GM12878 (cell line): ENCODE measurements around the gene TOLLIP. TPM values are rescaled to one million over a fixed set of nuclear protein-coding genes. Genes with fewer than 3 reads are reported as not detected.

Experiments
- ATAC-seq: fragments of 200-7000 bp; cut with Tn5 transposase; 3 replicates; pipeline ENCODE4 v1.9.1; 2020; ENCODE audit warnings: mild to moderate bottlenecking, moderate library complexity
- BruUV-seq: library from RNA; stranded (reverse); fragments of 400-500 nt; replicated peaks from 2 replicates; lab custom pipeline; 2021; lab: Mats Ljungman, UMichigan
- CTCF ChIA-PET: fragments of 300-600 bp; sonication (Branson Sonifier 250); formaldehyde crosslinking; extraction: SDS; loops from one replicate; lab custom pipeline; 2021; ENCODE audit warnings: inconsistent platforms; lab: Yijun Ruan, JAX
- POLR2A ChIA-PET: fragments of 350-600 bp; formaldehyde crosslinking; extraction: SDS; loops from one replicate; lab custom pipeline; 2021; ENCODE audit warnings: inconsistent platforms; lab: Charles Lee
- RAD21 ChIA-PET: fragments of 300-600 bp; sonication (Branson Sonifier 250); formaldehyde crosslinking; loops from one replicate; lab custom pipeline; 2023; ENCODE audit warnings: antibody characterized with exemption; ENCODE audit not compliant: unreplicated experiment; lab: Charles Lee
- SMC1A ChIA-PET: fragments of 300-600 bp; sonication (Branson Sonifier 250); formaldehyde crosslinking; loops from one replicate; lab custom pipeline; 2023; ENCODE audit not compliant: unreplicated experiment, uncharacterized antibody; lab: Charles Lee
- DNase-seq: peaks from one replicate; pipeline ENCODE4 v3.0.0-alpha.2; 2011; ENCODE audit warnings: low read depth, low spot score
- FAIRE-seq: peaks from 3 replicates; lab custom pipeline; 2011; peaks lifted over from hg19 to GRCh38; lab: Jason Lieb, UNC
- H2AFZ ChIP-seq: 2 replicates; pipeline ENCODE4 v1.6.0; 2011; ENCODE audit warnings: low read depth, low read length, control low read depth; ENCODE audit not compliant: control insufficient read depth
- H3K27ac ChIP-seq: 2 replicates; pipeline ENCODE4 v1.5.1; 2011; ENCODE audit warnings: control low read depth; ENCODE audit not compliant: control insufficient read depth, insufficient read depth
- H3K27me3 ChIP-seq, 2 experiments: replicated peaks in 1 of 2; 2 replicates each; pipeline versions ENCODE4 v1.6.0 to v1.6.1; 2011; ENCODE audit warnings: low read length in 1 of 2; ENCODE audit not compliant: control insufficient read depth in 2 of 2, insufficient read depth in 2 of 2
- H3K36me3 ChIP-seq, 2 experiments: 2 replicates each; pipeline ENCODE4 v1.5.1; 2011; ENCODE audit warnings: low read length in 1 of 2; ENCODE audit not compliant: control insufficient read depth in 2 of 2, insufficient read depth in 2 of 2
- H3K4me1 ChIP-seq: 2 replicates; pipeline ENCODE4 v1.6.1; 2011; ENCODE audit warnings: mild to moderate bottlenecking, low read length, moderate library complexity, mixed read lengths; ENCODE audit not compliant: control insufficient read depth, insufficient read depth
- H3K4me2 ChIP-seq: 2 replicates; pipeline ENCODE4 v1.6.0; 2011; ENCODE audit warnings: control low read depth; ENCODE audit not compliant: control insufficient read depth, insufficient read depth
- H3K4me3 ChIP-seq: fragments of 200-600 bp; sonication (generic); 2 replicates; pipeline ENCODE4 v1.5.1; 2016
- H3K79me2 ChIP-seq: 2 replicates; pipeline ENCODE4 v1.6.0; 2011; ENCODE audit warnings: low read length; ENCODE audit not compliant: control insufficient read depth, insufficient read depth
- H3K9ac ChIP-seq: 2 replicates; pipeline ENCODE4 v1.8.0; 2011; ENCODE audit warnings: low read length, control low read depth, mixed read lengths; ENCODE audit not compliant: control insufficient read depth, insufficient read depth
- H3K9me3 ChIP-seq: replicated peaks from 3 replicates; pipeline ENCODE4 v1.5.1; 2011; ENCODE audit warnings: mild to moderate bottlenecking, low read length; ENCODE audit not compliant: control insufficient read depth, insufficient read depth
- H4K20me1 ChIP-seq: 2 replicates; pipeline ENCODE4 v1.6.0; 2011; ENCODE audit not compliant: control insufficient read depth, insufficient read depth
- EED ChIP-seq: sonication (generic); IDR thresholded peaks from 2 replicates; pipeline ENCODE4 v1.6.1; 2016; ENCODE audit warnings: antibody characterized with exemption, low read depth
- ESRRA ChIP-seq: IDR thresholded peaks from 2 replicates; pipeline ENCODE4 v1.6.1; 2012; ENCODE audit warnings: mild to moderate bottlenecking, low read length, improper control_type of control experiment
- ETV6 ChIP-seq, 2 experiments: fragments of 450-650 bp in 1 of 2; IDR thresholded peaks in 1 of 2; conservative IDR thresholded peaks in 1 of 2; 2 replicates each; pipeline ENCODE4 v1.6.1; 2014; ENCODE audit warnings: antibody characterized with exemption in 1 of 2, borderline replicate concordance in 1 of 2, low read depth in 1 of 2, mild to moderate bottlenecking in 1 of 2, moderate library complexity in 1 of 2
- HCFC1 ChIP-seq: fragments of 150-350 bp; IDR thresholded peaks from 2 replicates; pipeline ENCODE4 v1.6.1; 2014; ENCODE audit warnings: low read length
- LARP7 ChIP-seq: fragments of 450-650 bp; IDR thresholded peaks from 2 replicates; pipeline ENCODE4 v1.6.1; 2017; ENCODE audit warnings: mild to moderate bottlenecking
- NFIC ChIP-seq: IDR thresholded peaks from 2 replicates; pipeline ENCODE4 v1.6.1; 2012; ENCODE audit warnings: low read depth, mild to moderate bottlenecking, inconsistent platforms, low read length, moderate library complexity
- NR2C2 ChIP-seq: IDR thresholded peaks from 2 replicates; pipeline ENCODE4 v1.6.1; 2011; ENCODE audit warnings: borderline replicate concordance, low read depth; ENCODE audit not compliant: control insufficient read depth, insufficient read length
- PML ChIP-seq: IDR thresholded peaks from 2 replicates; pipeline ENCODE4 v1.6.1; 2012; ENCODE audit warnings: low read length, inconsistent platforms
- SMARCA5 ChIP-seq: fragments of 450-650 bp; IDR thresholded peaks from 2 replicates; pipeline ENCODE4 v1.6.1; 2017; ENCODE audit warnings: mild to moderate bottlenecking
- SPI1 ChIP-seq: IDR thresholded peaks from 2 replicates; pipeline ENCODE4 v1.6.1; 2011; ENCODE audit warnings: low read depth, mild to moderate bottlenecking, low read length, moderate library complexity, borderline replicate concordance; ENCODE audit not compliant: insufficient read depth
- TBL1XR1 ChIP-seq: IDR thresholded peaks from 2 replicates; pipeline ENCODE4 v1.6.1; 2012; ENCODE audit warnings: low read depth, low read length, improper control_type of control experiment
- YBX1 ChIP-seq: fragments of 450-650 bp; IDR thresholded peaks from 2 replicates; pipeline ENCODE4 v1.6.1; 2016; ENCODE audit warnings: antibody characterized with exemption
- ZNF274 ChIP-seq: IDR thresholded peaks from one replicate; pipeline ENCODE4 v1.8.0; 2011; ENCODE audit not compliant: insufficient read length, insufficient read depth
- WGBS: methylation state at CpG from one replicate; pipeline ENCODE4 v1.1.6; 2016; ENCODE audit warnings: low lambda C conversion rate; ENCODE audit not compliant: insufficient replicate concordance, insufficient coverage; ENCODE audit errors: missing lambda C conversion rate; 5-methylcytosine and 5-hydroxymethylcytosine counted together
- in situ Hi-C: fragments of 300-500 bp; cut with MboI; formaldehyde crosslinking; loops from 9 replicates; pipeline ENCODE4 v1.14.3; 2018; ENCODE audit warnings: mixed read lengths
- intact Hi-C: fragments of 100-400 bp; cut with micrococcal nuclease; formaldehyde crosslinking; loops from one replicate; pipeline ENCODE4 v1.14.2; 2022; ENCODE audit not compliant: unreplicated experiment
- polyA plus RNA-seq, 11 experiments: library from polyadenylated mRNA; depleted of rRNA in 4 of 11; unstranded in 6 of 11; stranded (reverse) in 5 of 11; fragments of >200 nt; fragmentation: Nextera tagmentation in 4 of 11; fragmentation: Illumina TruSeq in 1 of 11; extraction: Ambion mirVana in 4 of 11; extraction: Trizol in 1 of 11; gene quantifications; 1 replicate in 1 of 11; 2 replicates in 10 of 11; pipeline versions ENCODE4 v1.2.1 to v1.2.3, GENCODE V29; 2011 to 2016; ENCODE audit warnings: inconsistent platforms in 2 of 11, missing spikeins in 2 of 11, low read depth in 1 of 11
- total RNA-seq, 4 experiments: library from RNA; depleted of rRNA in 3 of 4; stranded (reverse); fragments of >200 nt in 3 of 4; fragmentation: Illumina TruSeq in 1 of 4; extraction: Trizol in 1 of 4; gene quantifications; 2 replicates each; pipeline versions ENCODE4 v1.2.1 to v1.2.3, GENCODE V29; 2013 to 2021
- TF ChIP-seq, protein P1 (sequence below): fragments of 450-650 bp; IDR thresholded peaks from 2 replicates; pipeline ENCODE4 v1.6.1; 2017; ENCODE audit warnings: low read depth, mild to moderate bottlenecking, moderate library complexity
- TF ChIP-seq, protein P2 (sequence below): IDR thresholded peaks from 2 replicates; pipeline ENCODE4 v1.6.1; 2012; ENCODE audit warnings: low read length, inconsistent platforms
- TF ChIP-seq, protein P3 (sequence below): IDR thresholded peaks from 2 replicates; pipeline ENCODE4 v1.6.1; 2011; ENCODE audit warnings: mild to moderate bottlenecking, low read depth, low read length, moderate library complexity; ENCODE audit not compliant: insufficient replicate concordance
- TF ChIP-seq, protein P4 (sequence below): IDR thresholded peaks from 2 replicates; pipeline ENCODE4 v1.6.1; 2011; ENCODE audit warnings: low read depth, low read length, improper control_type of control experiment, borderline replicate concordance

TOLLIP gene
- total and polyA plus RNA-seq, 10 of the 15 experiments (the other 5 are each of a cell fraction or from before 2014, with no cell fraction given), result 0.47 to 39.5 (median 21.6) TPM

DNA sequence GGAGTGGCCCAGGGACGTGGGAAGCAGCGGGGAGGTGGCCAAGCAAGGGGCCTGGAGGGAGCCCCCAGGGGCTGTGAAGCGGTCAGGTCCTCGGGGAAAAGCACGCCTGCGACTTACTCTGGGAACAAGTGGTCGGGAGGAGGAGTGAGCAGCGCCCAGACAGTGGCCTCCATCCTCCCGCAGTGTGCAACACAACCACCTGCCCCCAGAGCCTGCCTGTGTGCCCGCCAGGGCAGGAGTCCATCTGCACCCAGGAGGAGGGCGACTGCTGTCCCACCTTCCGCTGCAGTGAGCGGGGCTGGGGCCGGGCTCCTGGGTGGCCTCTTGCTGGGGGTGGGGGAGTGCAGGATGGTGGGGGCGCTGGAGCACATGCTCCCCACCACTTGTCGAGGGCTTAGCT lies 51.5 kb downstream of the TOLLIP start:
- H2AFZ ChIP-seq, result no peak overlapping the region
- 0 out of 2 replicates have a peak, but pooled peaks cover 2% of the 10 kb centered on the region for H3K4me1 ChIP-seq
- intact Hi-C loops, result no loop called here
- H3K79me2 ChIP-seq, result no peaks in the 10 kb centered on the region
- H3K36me3 ChIP-seq, result no peaks in the 10 kb centered on the region
- H3K4me2 ChIP-seq, result no peak overlapping the region
- RAD21 ChIA-PET, result no interaction called here
- POLR2A ChIA-PET, result no interaction called here
- SMC1A ChIA-PET, result no interaction called here
- no peaks in the 10 kb centered on the region for H4K20me1 ChIP-seq
- H3K27ac ChIP-seq, result no peak overlapping the region
- no peak overlapping the region for H3K9ac ChIP-seq
- FAIRE-seq, result no peak
- no peak for TF ChIP-seq SMARCA5
- no peak for TF ChIP-seq PML
- TF ChIP-seq NR2C2, result no peak
- TF ChIP-seq EED, result no peak
- no peak for TF ChIP-seq HCFC1
- TF ChIP-seq, protein P1, sequence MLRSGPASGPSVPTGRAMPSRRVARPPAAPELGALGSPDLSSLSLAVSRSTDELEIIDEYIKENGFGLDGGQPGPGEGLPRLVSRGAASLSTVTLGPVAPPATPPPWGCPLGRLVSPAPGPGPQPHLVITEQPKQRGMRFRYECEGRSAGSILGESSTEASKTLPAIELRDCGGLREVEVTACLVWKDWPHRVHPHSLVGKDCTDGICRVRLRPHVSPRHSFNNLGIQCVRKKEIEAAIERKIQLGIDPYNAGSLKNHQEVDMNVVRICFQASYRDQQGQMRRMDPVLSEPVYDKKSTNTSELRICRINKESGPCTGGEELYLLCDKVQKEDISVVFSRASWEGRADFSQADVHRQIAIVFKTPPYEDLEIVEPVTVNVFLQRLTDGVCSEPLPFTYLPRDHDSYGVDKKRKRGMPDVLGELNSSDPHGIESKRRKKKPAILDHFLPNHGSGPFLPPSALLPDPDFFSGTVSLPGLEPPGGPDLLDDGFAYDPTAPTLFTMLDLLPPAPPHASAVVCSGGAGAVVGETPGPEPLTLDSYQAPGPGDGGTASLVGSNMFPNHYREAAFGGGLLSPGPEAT, result no peak
- no peak for TF ChIP-seq ZNF274
- TF ChIP-seq ESRRA, result no peak
- no peak for TF ChIP-seq LARP7
- TF ChIP-seq TBL1XR1, result no peak
- TF ChIP-seq, protein P2, sequence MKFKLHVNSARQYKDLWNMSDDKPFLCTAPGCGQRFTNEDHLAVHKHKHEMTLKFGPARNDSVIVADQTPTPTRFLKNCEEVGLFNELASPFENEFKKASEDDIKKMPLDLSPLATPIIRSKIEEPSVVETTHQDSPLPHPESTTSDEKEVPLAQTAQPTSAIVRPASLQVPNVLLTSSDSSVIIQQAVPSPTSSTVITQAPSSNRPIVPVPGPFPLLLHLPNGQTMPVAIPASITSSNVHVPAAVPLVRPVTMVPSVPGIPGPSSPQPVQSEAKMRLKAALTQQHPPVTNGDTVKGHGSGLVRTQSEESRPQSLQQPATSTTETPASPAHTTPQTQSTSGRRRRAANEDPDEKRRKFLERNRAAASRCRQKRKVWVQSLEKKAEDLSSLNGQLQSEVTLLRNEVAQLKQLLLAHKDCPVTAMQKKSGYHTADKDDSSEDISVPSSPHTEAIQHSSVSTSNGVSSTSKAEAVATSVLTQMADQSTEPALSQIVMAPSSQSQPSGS, result no peak
- TF ChIP-seq, protein P3, sequence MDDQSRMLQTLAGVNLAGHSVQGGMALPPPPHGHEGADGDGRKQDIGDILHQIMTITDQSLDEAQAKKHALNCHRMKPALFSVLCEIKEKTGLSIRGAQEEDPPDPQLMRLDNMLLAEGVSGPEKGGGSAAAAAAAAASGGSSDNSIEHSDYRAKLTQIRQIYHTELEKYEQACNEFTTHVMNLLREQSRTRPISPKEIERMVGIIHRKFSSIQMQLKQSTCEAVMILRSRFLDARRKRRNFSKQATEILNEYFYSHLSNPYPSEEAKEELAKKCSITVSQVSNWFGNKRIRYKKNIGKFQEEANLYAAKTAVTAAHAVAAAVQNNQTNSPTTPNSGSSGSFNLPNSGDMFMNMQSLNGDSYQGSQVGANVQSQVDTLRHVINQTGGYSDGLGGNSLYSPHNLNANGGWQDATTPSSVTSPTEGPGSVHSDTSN, result no peak
- no peak for TF ChIP-seq YBX1
- TF ChIP-seq SPI1, result no peak
- TF ChIP-seq ETV6 (conservative IDR thresholded peaks at IDR 0.05 in 1 of 2, IDR thresholded peaks at IDR 0.05 in 1 of 2; ENCODE audit: borderline replicate concordance in 1 of 2, low read depth in 1 of 2), result no peak
- TF ChIP-seq, protein P4, sequence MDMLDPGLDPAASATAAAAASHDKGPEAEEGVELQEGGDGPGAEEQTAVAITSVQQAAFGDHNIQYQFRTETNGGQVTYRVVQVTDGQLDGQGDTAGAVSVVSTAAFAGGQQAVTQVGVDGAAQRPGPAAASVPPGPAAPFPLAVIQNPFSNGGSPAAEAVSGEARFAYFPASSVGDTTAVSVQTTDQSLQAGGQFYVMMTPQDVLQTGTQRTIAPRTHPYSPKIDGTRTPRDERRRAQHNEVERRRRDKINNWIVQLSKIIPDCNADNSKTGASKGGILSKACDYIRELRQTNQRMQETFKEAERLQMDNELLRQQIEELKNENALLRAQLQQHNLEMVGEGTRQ, result no peak
- TF ChIP-seq NFIC, result no peak
- TF ChIP-seq, all 136 proteins: peak for 0
- ATAC-seq (no peak), DNase-seq (no peak)
- in situ Hi-C loops, result no loop called here
- Histone ChIP-seq H3K9me3 (no peaks in the 10 kb centered on the region; the same call in 2 of the 3 replicates), H3K27me3 (no peaks in the 10 kb centered on the region), H3K4me3 (no peak overlapping the region)
- WGBS, result 72% methylated on average over 13 of the region's 16 CpGs
- no TSS peak for BruUV-seq
- CTCF ChIA-PET, result interaction anchor here (0.6 kb wide), 1 partner anchor 13 kb away, joined by 3 read pairs; no protein-coding TSS in a partner anchor
